GM12873 (cell line): ENCODE data around the gene NCOA6.

ENCODE experiments used
- TF ChIP-seq, protein P1 (sequence below): IDR thresholded peaks from 2 replicates; pipeline ENCODE4 v1.5.1; 2012; ENCODE audit warnings: low read depth, mild to moderate bottlenecking, moderate library complexity, low read length, control low read depth; ENCODE audit not compliant: insufficient read depth; ENCODE audit errors: missing control alignments

The NCOA6 gene

DNA sequence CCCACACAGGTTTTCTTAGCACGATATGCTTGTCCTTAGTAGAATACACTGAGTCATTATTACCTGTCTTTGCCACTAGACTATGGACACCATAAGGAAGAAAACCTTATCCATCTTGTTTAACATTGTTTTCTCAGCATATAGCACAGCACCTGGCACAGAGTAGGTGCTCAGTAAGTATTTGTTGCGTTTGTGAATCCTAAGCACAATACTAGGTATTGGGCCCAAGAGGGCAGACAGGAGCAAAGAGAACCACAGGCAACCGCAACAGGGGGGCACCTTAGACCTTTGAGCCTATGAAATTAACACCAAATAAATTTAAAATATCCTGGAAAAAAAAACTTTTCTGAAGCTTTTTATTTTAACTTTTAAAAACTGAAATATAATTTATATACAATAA lies 3.7 kb upstream of the NCOA6 start:
- TF ChIP-seq, protein P1, sequence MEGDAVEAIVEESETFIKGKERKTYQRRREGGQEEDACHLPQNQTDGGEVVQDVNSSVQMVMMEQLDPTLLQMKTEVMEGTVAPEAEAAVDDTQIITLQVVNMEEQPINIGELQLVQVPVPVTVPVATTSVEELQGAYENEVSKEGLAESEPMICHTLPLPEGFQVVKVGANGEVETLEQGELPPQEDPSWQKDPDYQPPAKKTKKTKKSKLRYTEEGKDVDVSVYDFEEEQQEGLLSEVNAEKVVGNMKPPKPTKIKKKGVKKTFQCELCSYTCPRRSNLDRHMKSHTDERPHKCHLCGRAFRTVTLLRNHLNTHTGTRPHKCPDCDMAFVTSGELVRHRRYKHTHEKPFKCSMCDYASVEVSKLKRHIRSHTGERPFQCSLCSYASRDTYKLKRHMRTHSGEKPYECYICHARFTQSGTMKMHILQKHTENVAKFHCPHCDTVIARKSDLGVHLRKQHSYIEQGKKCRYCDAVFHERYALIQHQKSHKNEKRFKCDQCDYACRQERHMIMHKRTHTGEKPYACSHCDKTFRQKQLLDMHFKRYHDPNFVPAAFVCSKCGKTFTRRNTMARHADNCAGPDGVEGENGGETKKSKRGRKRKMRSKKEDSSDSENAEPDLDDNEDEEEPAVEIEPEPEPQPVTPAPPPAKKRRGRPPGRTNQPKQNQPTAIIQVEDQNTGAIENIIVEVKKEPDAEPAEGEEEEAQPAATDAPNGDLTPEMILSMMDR, result no peak

DNA sequence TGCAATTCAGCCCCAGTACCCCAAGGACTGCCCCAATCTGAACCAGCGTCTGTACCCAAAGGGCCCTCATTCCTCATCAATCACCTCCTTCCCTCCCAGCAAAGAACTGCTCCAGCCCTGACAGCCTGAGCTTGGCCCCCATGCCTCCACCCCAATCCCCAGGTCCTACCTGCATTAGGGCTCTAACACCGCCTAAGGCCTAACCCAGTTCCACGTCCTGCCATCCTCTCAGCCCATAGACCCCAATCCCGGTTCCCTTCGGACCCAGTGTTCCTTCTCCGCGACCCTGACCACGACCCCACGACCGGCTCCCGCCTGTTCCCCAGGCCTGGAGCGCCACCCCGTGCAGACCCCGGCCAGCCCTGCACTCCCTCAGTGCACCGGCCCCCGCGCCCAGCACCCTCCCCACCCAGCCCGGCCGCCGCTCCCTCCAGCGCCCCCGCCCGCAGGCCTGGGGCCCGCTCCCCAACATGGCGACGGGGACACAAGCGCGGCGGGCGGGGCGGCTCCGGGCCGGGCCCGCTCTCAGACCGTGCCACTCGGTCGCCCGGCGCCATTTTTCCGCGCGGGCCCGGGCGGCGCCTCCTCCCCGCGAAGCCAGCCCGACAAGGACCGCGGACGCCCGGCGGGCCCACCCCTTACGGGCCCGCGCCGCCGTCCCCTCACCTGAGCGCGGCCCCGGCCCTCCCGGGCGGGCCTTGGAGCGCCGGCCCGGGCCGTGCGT lies 483 bp downstream of the NCOA6 start:
- TF ChIP-seq, protein P1, result no peak

DNA sequence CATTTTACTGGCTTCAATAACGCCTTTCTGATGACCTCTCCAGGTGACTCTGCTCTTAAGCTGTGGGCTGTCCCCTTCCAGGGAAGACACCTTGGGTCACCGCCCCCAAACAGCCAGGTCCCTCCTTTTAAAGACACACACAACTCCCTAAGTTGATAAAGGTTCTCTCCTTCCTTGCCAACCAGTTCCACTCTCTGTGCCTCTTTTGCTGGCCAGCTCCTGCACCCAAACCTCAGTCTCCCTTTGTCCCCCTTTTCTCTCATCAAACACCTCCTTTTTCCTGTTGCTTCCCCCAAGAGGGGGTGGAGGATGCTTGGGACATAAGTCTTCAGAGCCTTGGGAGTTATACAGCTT lies 1.0 kb downstream of the NCOA6 start:
- TF ChIP-seq, protein P1, result no peak

DNA sequence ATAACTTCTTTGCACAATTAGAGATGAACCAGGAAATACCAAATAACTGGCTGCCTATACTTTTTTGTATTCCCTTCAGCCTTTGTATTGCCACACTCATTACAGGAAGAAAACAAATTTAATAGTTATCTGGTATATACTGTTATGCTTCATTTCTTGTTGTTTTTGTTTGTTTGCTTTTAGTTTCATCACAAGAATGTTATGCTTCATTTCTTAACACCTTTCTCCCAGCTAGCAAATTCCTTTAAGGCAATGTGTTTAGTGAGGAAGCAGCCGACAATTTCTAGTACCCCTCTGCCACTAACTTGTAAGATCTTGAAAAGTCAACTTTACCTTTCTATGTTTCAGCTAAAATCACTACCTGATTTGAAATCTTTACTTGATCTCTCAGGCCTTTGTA lies 1.4 kb downstream of the NCOA6 start:
- TF ChIP-seq, protein P1, result no peak

DNA sequence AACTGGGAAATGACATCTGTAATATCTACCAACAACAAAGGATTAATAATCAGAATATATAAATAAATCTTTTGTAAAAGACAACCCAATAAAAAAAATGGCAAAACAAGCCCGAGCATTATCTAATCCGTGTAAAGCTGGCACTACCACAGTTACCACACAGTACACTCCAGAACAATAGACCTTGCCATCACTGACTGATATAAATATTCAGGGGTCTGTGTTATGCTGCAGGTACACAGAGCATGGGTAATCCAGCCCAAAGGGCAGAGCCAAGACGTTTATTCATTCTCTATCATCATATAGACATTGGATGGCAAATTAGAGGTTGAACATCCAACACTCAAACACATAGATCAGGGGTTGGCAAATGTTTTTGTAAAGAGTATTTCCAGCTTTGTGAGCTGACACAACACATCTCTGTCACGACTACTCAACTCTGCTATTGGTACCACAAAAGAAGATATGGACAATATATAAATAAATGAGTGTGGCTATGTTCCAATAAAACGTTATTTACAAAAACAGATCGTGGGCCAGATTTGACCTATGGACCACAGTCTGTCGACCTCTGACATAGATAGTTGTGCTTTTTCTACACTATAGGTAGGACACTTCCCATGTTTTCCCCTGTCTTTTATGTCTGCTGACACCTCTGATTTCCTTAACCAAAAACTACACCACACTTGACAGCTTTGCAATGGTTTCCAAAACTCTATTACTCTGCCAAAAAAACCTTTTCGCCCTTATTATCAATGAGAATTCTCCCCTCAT lies 4.5 kb downstream of the NCOA6 start:
- TF ChIP-seq, protein P1, result no peak

DNA sequence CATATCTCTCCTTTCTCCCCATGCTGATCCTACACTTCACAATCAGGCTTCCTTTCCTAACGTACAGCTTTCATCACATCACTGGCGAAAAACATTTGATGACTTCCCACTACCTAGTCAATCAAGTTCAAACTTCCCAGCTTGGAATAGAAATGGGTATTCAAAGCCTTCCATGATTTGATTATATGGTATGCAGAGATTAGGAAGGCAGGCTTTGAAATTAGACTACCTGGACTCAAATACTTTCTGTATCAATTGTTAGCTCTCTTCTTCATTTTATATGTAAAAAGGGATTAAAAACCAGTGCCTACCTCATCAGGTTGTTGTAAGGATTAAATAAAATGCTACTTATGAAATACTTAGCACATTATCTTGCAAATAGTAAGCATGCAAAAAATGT lies 7.7 kb downstream of the NCOA6 start:
- TF ChIP-seq, protein P1, result no peak

DNA sequence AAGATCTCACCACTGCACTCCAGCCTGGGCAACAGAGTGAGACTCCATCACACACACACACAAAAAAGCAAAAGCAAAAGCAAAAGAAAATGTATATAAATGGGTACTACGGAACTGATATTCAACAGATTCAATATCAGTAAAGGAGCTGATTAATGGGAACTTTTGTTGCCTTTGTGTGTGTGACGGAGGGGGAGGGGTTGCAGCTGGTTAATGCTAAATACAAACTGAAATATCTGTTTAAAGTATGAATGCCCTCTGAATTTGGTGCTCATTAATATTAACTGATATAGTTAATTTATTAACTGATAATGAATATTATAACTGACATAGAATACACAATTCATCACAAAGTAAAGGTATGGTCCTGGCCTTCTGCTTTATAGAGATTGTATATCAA lies 8.4 kb downstream of the NCOA6 start:
- TF ChIP-seq, protein P1, result no peak
